HEK293 (cell line): ENCODE data around the gene DCAF15.

ENCODE experiments used
- CTCF ChIA-PET: fragments of 350-600 bp; formaldehyde crosslinking; extraction: SDS; loops from one replicate; lab custom pipeline; 2021; ENCODE audit warnings: antibody characterized with exemption; lab: Yijun Ruan, JAX
- POLR2A ChIA-PET: fragments of 300-600 bp; formaldehyde crosslinking; extraction: SDS; loops from one replicate; lab custom pipeline; 2020; ENCODE audit warnings: antibody characterized with exemption, inconsistent platforms; lab: Yijun Ruan, JAX
- H3K27ac ChIP-seq: fragments of 200-500 bp; sonication (Bioruptor generic); 2 replicates; pipeline ENCODE4 v1.5.1; 2014; ENCODE audit warnings: low read depth, low read length, control low read depth, inconsistent platforms; ENCODE audit errors: extremely low read depth
- H3K36me3 ChIP-seq, 2 experiments: fragments of 200-500 bp in 1 of 2; sonication (Bioruptor generic) in 1 of 2; 1 replicate in 1 of 2; 2 replicates in 1 of 2; pipeline ENCODE4 v1.5.1; 2014 to 2017; ENCODE audit warnings: inconsistent platforms in 2 of 2, low read length in 2 of 2; ENCODE audit not compliant: control insufficient read depth in 2 of 2, insufficient read depth in 1 of 2
- H3K4me1 ChIP-seq: fragments of 200-500 bp; sonication (Bioruptor generic); 2 replicates; pipeline ENCODE4 v1.5.1; 2014; ENCODE audit warnings: mild to moderate bottlenecking, low read length, inconsistent platforms; ENCODE audit not compliant: control insufficient read depth, insufficient read depth
- H3K4me3 ChIP-seq: 2 replicates; pipeline ENCODE4 v1.5.1; 2011; ENCODE audit warnings: low read depth, mild to moderate bottlenecking, control low read depth, low read length, moderate library complexity
- H3K9me3 ChIP-seq: fragments of 200-500 bp; sonication (Bioruptor generic); 2 replicates; pipeline ENCODE4 v1.5.1; 2014; ENCODE audit warnings: low read depth, low read length, inconsistent platforms; ENCODE audit not compliant: control insufficient read depth, insufficient read depth
- ELK4 ChIP-seq: IDR thresholded peaks from 2 replicates; pipeline ENCODE4 v1.6.1; 2011; ENCODE audit warnings: mild to moderate bottlenecking, low read depth, low read length, borderline replicate concordance
- GLIS1 ChIP-seq: fragments of 450-650 bp; formaldehyde crosslinking; IDR thresholded peaks from 2 replicates; pipeline ENCODE4 v1.5.1; 2016; ENCODE audit warnings: missing biosample characterization, missing genetic modification characterization
- HOXA7 ChIP-seq: sonication (generic); formaldehyde crosslinking; IDR thresholded peaks from 2 replicates; pipeline ENCODE4 v1.8.1; 2022; ENCODE audit warnings: missing genetic modification reagents, borderline replicate concordance
- ZBTB20 ChIP-seq: fragments of 450-650 bp; formaldehyde crosslinking; IDR thresholded peaks from 2 replicates; pipeline ENCODE4 v1.5.1; 2016; ENCODE audit warnings: missing biosample characterization, missing genetic modification characterization
- ZBTB48 ChIP-seq: fragments of 450-650 bp; formaldehyde crosslinking; IDR thresholded peaks from 2 replicates; pipeline ENCODE4 v1.5.1; 2016; ENCODE audit warnings: missing biosample characterization, missing genetic modification characterization
- ZNF10 ChIP-seq: fragments of 450-650 bp; formaldehyde crosslinking; IDR thresholded peaks from 2 replicates; pipeline ENCODE4 v1.5.1; 2017; ENCODE audit warnings: missing biosample characterization, missing genetic modification characterization
- ZNF132 ChIP-seq: fragments of 450-650 bp; formaldehyde crosslinking; IDR thresholded peaks from 2 replicates; pipeline ENCODE4 v1.5.1; 2017; ENCODE audit warnings: missing biosample characterization, missing genetic modification characterization, borderline replicate concordance
- ZNF138 ChIP-seq: fragments of 450-650 bp; formaldehyde crosslinking; IDR thresholded peaks from 2 replicates; pipeline ENCODE4 v1.5.1; 2016; ENCODE audit warnings: missing biosample characterization, missing genetic modification characterization, borderline replicate concordance
- ZNF157 ChIP-seq: fragments of 450-650 bp; formaldehyde crosslinking; IDR thresholded peaks from 2 replicates; pipeline ENCODE4 v1.5.1; 2016; ENCODE audit warnings: missing biosample characterization, missing genetic modification characterization
- ZNF175 ChIP-seq: fragments of 450-650 bp; formaldehyde crosslinking; IDR thresholded peaks from 2 replicates; pipeline ENCODE4 v1.5.1; 2016; ENCODE audit warnings: missing biosample characterization, missing genetic modification characterization
- ZNF18 ChIP-seq: fragments of 450-650 bp; formaldehyde crosslinking; IDR thresholded peaks from 2 replicates; pipeline ENCODE4 v1.5.1; 2016; ENCODE audit warnings: missing biosample characterization, missing genetic modification characterization
- ZNF311 ChIP-seq: fragments of 450-650 bp; formaldehyde crosslinking; IDR thresholded peaks from 2 replicates; pipeline ENCODE4 v1.5.1; 2017; ENCODE audit warnings: missing biosample characterization, missing genetic modification characterization, borderline replicate concordance
- ZNF423 ChIP-seq: fragments of 450-650 bp; formaldehyde crosslinking; IDR thresholded peaks from 2 replicates; pipeline ENCODE4 v1.5.1; 2016; ENCODE audit warnings: missing biosample characterization, missing genetic modification characterization
- ZNF426 ChIP-seq: fragments of 450-650 bp; formaldehyde crosslinking; IDR thresholded peaks from 2 replicates; pipeline ENCODE4 v1.5.1; 2017; ENCODE audit warnings: missing biosample characterization, missing genetic modification characterization, mild to moderate bottlenecking, inconsistent platforms, moderate library complexity
- ZNF433 ChIP-seq: fragments of 450-650 bp; formaldehyde crosslinking; IDR thresholded peaks from 2 replicates; pipeline ENCODE4 v1.5.1; 2016; ENCODE audit warnings: missing biosample characterization, missing genetic modification characterization, low read depth
- ZNF561 ChIP-seq: fragments of 450-650 bp; IDR thresholded peaks from 2 replicates; pipeline ENCODE4 v1.5.1; 2018; ENCODE audit warnings: missing biosample characterization, missing genetic modification characterization, borderline replicate concordance
- ZNF585B ChIP-seq: fragments of 450-650 bp; formaldehyde crosslinking; IDR thresholded peaks from 2 replicates; pipeline ENCODE4 v1.5.1; 2016; ENCODE audit warnings: missing biosample characterization, missing genetic modification characterization
- ZNF624 ChIP-seq: fragments of 450-650 bp; formaldehyde crosslinking; IDR thresholded peaks from 2 replicates; pipeline ENCODE4 v1.5.1; 2017; ENCODE audit warnings: missing biosample characterization, missing genetic modification characterization
- ZNF670 ChIP-seq: fragments of 450-650 bp; formaldehyde crosslinking; IDR thresholded peaks from 2 replicates; pipeline ENCODE4 v1.5.1; 2016; ENCODE audit warnings: missing biosample characterization, missing genetic modification characterization, low read depth
- ZNF747 ChIP-seq: fragments of 450-650 bp; formaldehyde crosslinking; IDR thresholded peaks from 2 replicates; pipeline ENCODE4 v1.5.1; 2016; ENCODE audit warnings: missing biosample characterization, missing genetic modification characterization
- ZNF76 ChIP-seq: fragments of 450-650 bp; formaldehyde crosslinking; IDR thresholded peaks from 2 replicates; pipeline ENCODE4; 2016; ENCODE audit warnings: low read depth, missing biosample characterization, missing genetic modification characterization, borderline replicate concordance
- ZNF785 ChIP-seq: fragments of 450-650 bp; formaldehyde crosslinking; IDR thresholded peaks from 2 replicates; pipeline ENCODE4 v1.5.1; 2016; ENCODE audit warnings: missing biosample characterization, missing genetic modification characterization
- ZNF837 ChIP-seq: fragments of 450-650 bp; formaldehyde crosslinking; IDR thresholded peaks from 2 replicates; pipeline ENCODE4 v1.5.1; 2016; ENCODE audit warnings: missing biosample characterization, missing genetic modification characterization
- TF ChIP-seq, protein P1 (sequence below): fragments of 450-650 bp; formaldehyde crosslinking; IDR thresholded peaks from 2 replicates; pipeline ENCODE4 v1.5.1; 2016; ENCODE audit warnings: missing biosample characterization, missing genetic modification characterization

Gene DCAF15

GRCh38 chr19:13965926-13966683 lies 13.8 kb downstream of the DCAF15 start:
- Histone ChIP-seq H3K27ac (no peak overlapping the region), H3K36me3 (peaks cover 19 to 66% of the 10 kb centered on the region in 2 experiments; a peak in 2 of 3 replicates), H3K4me3 (no peak overlapping the region), H3K9me3 (no peaks in the 10 kb centered on the region), H3K4me1 (peaks cover 3% of the 10 kb centered on the region; the same call in 1 of the 2 replicates)
- TF ChIP-seq ZNF837 (tag by site-specific recombination) (no peak), ZNF624 (no peak), ZNF747 (tag by site-specific recombination) (no peak), ZNF311 (no peak), ZNF585B (tag by site-specific recombination) (no peak), ZNF433 (no peak), GLIS1 (tag by site-specific recombination) (no peak), ZBTB20 (no peak), ZNF426 (no peak), ZNF132 (tag by site-specific recombination) (no peak), ZNF138 (tag by site-specific recombination) (no peak), ZBTB48 (tag by site-specific recombination) (no peak), HOXA7 (CRISPR knock-in tag) (no peak)
- ChIA-PET CTCF (interaction anchor here (0.6 kb wide), 1 partner anchor 19 kb away, joined by 3 read pairs; no protein-coding TSS in a partner anchor), POLR2A (no interaction called here)

GRCh38 chr19:13966684-13967128 lies 14.4 kb downstream of the DCAF15 start:
- no peak overlapping the region for H3K27ac ChIP-seq
- TF ChIP-seq ZNF157 (tag by site-specific recombination): no peak
- TF ChIP-seq, protein P1, sequence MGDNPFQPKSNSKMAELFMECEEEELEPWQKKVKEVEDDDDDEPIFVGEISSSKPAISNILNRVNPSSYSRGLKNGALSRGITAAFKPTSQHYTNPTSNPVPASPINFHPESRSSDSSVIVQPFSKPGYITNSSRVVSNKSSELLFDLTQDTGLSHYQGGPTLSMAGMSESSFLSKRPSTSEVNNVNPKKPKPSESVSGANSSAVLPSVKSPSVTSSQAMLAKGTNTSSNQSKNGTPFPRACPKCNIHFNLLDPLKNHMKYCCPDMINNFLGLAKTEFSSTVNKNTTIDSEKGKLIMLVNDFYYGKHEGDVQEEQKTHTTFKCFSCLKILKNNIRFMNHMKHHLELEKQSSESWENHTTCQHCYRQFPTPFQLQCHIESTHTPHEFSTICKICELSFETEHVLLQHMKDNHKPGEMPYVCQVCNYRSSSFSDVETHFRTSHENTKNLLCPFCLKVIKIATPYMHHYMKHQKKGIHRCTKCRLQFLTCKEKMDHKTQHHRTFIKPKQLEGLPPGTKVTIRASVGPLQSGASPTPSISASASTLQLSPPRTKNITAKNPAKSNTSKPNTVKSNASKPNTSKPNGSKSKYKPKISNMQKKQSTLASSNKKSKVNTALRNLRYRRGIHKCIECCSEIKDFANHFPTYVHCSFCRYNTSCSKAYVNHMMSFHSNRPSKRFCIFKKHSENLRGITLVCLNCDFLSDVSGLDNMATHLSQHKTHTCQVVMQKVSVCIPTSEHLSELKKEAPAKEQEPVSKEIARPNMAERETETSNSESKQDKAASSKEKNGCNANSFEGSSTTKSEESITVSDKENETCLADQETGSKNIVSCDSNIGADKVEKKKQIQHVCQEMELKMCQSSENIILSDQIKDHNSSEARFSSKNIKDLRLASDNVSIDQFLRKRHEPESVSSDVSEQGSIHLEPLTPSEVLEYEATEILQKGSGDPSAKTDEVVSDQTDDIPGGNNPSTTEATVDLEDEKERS (tag by site-specific recombination): no peak
- TF ChIP-seq ZNF10 (tag by site-specific recombination): no peak
- TF ChIP-seq ZNF561 (tag by site-specific recombination): no peak
- TF ChIP-seq ZNF18: no peak
- TF ChIP-seq ELK4: no peak
- TF ChIP-seq ZNF785 (tag by site-specific recombination): no peak
- no peak for TF ChIP-seq ZNF76 (tag by site-specific recombination)
- TF ChIP-seq ZNF670 (tag by site-specific recombination): no peak
- TF ChIP-seq ZNF423 (tag by site-specific recombination): no peak
- TF ChIP-seq ZNF175 (tag by site-specific recombination): no peak
- TF ChIP-seq, all 188 proteins: peak for 0
- H3K4me1 ChIP-seq: peaks cover 3% of the 10 kb centered on the region; the same call in 1 of the 2 replicates
- POLR2A ChIA-PET: no interaction called here
- H3K4me3 ChIP-seq: no peak overlapping the region
- H3K9me3 ChIP-seq: no peaks in the 10 kb centered on the region
- peaks cover 19 to 69% of the 10 kb centered on the region in 2 experiments; a peak in 2 of 3 replicates for H3K36me3 ChIP-seq
- CTCF ChIA-PET: interaction anchor here (0.6 kb wide), 1 partner anchor 19 kb away, joined by 3 read pairs; no protein-coding TSS in a partner anchor
